KMS-11 (cell line): Measurements from ENCODE around the gene KAZALD1.

Experiments
- H2AFZ ChIP-seq: fragments of 200-600 bp; sonication (generic); 2 replicates; pipeline ENCODE4 v1.6.1; 2016; ENCODE audit warnings: antibody characterized with exemption, mixed run types, low read depth
- H3K27ac ChIP-seq: fragments of 200-600 bp; sonication (generic); 2 replicates; pipeline ENCODE4 v1.6.1; 2016; ENCODE audit warnings: mild to moderate bottlenecking, mixed run types
- H3K27me3 ChIP-seq: fragments of 200-600 bp; sonication (generic); 2 replicates; pipeline ENCODE4 v1.6.1; 2017; ENCODE audit warnings: mild to moderate bottlenecking, low read depth, mixed run types, moderate library complexity; ENCODE audit not compliant: insufficient read depth
- H3K36me3 ChIP-seq: fragments of 200-600 bp; sonication (generic); 2 replicates; pipeline ENCODE4 v1.6.1; 2017; ENCODE audit warnings: mild to moderate bottlenecking, mixed run types; ENCODE audit not compliant: insufficient read depth
- H3K4me1 ChIP-seq: fragments of 200-600 bp; sonication (generic); 2 replicates; pipeline ENCODE4 v1.6.1; 2016; ENCODE audit warnings: mild to moderate bottlenecking, low read depth, mixed run types; ENCODE audit not compliant: poor library complexity, severe bottlenecking
- H3K4me2 ChIP-seq: fragments of 200-600 bp; sonication (generic); 2 replicates; pipeline ENCODE4 v1.7.0; 2016; ENCODE audit warnings: mild to moderate bottlenecking, mixed run types
- H3K4me3 ChIP-seq: fragments of 200-600 bp; sonication (generic); IDR thresholded peaks from 2 replicates; pipeline ENCODE4 v1.6.1; 2017; ENCODE audit warnings: low read depth, low read length, mixed read lengths; ENCODE audit not compliant: insufficient read depth
- H3K79me2 ChIP-seq: fragments of 200-600 bp; sonication (generic); 2 replicates; pipeline ENCODE4 v1.6.1; 2016; ENCODE audit warnings: low read depth, mixed run types; ENCODE audit not compliant: insufficient read depth
- H3K9ac ChIP-seq: fragments of 200-600 bp; sonication (generic); 2 replicates; pipeline ENCODE4 v1.6.1; 2016; ENCODE audit warnings: mild to moderate bottlenecking, mixed run types
- H4K20me1 ChIP-seq: fragments of 200-600 bp; sonication (generic); 2 replicates; pipeline ENCODE4 v1.6.1; 2016; ENCODE audit warnings: mild to moderate bottlenecking, mixed run types; ENCODE audit not compliant: insufficient read depth
- TF ChIP-seq, protein P1 (sequence below): fragments of 200-600 bp; sonication (generic); conservative IDR thresholded peaks from 2 replicates; pipeline ENCODE4 v1.6.1; 2017; ENCODE audit warnings: low read depth, mild to moderate bottlenecking, antibody characterized with exemption, low read length, moderate library complexity, mixed read lengths

KAZALD1 gene

DNA sequence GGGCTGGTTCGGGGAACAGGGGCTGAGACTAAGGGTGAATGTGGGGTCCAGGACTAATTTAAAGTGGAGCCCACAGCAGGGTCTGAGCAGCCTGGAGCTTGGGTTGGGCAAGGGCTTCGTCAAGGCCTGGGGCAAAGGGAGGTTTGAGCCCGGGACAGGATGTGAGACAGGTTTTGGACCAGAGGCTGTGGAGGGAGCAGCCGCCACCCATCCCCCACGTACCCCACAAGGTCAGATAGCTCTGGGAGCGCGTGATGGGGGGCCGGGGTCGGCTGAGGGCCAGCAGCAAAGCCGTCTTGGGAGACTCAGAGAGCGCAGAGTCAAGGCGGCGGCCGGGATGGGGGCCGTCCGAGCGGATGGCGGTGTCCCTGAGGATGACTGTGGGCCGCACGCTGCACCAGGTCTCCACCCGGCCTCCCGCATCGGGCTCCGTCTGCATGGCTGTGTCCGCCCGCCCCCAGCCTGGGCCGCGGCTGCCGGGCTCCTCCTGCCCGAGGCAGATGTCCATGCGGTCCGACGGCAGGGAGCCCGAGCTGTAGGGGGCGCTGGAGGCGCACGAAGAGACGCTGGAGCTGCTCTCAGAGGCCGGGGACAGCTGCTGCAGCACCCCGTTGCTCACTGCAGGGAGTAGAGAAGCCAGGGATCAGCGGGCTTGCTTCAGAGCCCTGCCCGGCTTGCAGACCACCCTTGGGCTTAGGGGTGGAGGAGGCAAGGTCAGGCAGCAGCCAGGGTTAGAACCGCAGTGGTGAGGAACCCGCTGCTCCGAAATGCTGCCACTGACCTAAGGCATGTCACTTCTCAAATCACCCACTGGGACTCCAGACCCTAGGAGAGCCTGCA lies 43.0 kb upstream of the KAZALD1 start:
- TF ChIP-seq, protein P1, sequence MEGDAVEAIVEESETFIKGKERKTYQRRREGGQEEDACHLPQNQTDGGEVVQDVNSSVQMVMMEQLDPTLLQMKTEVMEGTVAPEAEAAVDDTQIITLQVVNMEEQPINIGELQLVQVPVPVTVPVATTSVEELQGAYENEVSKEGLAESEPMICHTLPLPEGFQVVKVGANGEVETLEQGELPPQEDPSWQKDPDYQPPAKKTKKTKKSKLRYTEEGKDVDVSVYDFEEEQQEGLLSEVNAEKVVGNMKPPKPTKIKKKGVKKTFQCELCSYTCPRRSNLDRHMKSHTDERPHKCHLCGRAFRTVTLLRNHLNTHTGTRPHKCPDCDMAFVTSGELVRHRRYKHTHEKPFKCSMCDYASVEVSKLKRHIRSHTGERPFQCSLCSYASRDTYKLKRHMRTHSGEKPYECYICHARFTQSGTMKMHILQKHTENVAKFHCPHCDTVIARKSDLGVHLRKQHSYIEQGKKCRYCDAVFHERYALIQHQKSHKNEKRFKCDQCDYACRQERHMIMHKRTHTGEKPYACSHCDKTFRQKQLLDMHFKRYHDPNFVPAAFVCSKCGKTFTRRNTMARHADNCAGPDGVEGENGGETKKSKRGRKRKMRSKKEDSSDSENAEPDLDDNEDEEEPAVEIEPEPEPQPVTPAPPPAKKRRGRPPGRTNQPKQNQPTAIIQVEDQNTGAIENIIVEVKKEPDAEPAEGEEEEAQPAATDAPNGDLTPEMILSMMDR = peak; percentile 61
- Histone ChIP-seq H3K4me2 (no peak overlapping the region), H3K36me3 (no peaks in the 10 kb centered on the region), H3K4me1 (peaks cover 8% of the 10 kb centered on the region), H4K20me1 (no peaks in the 10 kb centered on the region), H3K9ac (no peak overlapping the region), H3K79me2 (no peaks in the 10 kb centered on the region), H3K4me3 (no peak overlapping the region), H3K27ac (no peak overlapping the region), H3K27me3 (peaks cover 11% of the 10 kb centered on the region; the same call in 1 of the 2 replicates), H2AFZ (no peak overlapping the region; the same call in 1 of the 2 replicates)

DNA sequence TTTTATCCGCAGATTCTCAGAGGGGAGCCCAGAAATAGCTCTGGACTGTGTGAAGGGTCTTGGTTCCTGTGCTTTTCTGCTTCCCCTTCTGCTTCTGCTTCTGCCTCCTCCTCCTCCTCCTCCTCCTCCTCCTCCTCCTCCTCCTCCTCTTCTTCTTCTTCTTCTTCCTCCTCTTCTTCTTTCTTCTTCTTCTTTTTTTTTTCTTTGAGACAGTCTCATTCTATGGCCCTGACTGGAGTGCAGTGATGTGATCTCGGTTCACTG lies 42.4 kb upstream of the KAZALD1 start:
- Histone ChIP-seq H3K36me3 (no peaks in the 10 kb centered on the region), H3K4me3 (no peak overlapping the region), H3K79me2 (no peaks in the 10 kb centered on the region), H3K9ac (no peak overlapping the region), H3K27me3 (peaks cover 11% of the 10 kb centered on the region; the same call in 1 of the 2 replicates), H4K20me1 (no peaks in the 10 kb centered on the region), H3K27ac (no peak overlapping the region), H2AFZ (no peak overlapping the region), H3K4me2 (no peak overlapping the region), H3K4me1 (peaks cover 4% of the 10 kb centered on the region)
- TF ChIP-seq, protein P1 = no peak

DNA sequence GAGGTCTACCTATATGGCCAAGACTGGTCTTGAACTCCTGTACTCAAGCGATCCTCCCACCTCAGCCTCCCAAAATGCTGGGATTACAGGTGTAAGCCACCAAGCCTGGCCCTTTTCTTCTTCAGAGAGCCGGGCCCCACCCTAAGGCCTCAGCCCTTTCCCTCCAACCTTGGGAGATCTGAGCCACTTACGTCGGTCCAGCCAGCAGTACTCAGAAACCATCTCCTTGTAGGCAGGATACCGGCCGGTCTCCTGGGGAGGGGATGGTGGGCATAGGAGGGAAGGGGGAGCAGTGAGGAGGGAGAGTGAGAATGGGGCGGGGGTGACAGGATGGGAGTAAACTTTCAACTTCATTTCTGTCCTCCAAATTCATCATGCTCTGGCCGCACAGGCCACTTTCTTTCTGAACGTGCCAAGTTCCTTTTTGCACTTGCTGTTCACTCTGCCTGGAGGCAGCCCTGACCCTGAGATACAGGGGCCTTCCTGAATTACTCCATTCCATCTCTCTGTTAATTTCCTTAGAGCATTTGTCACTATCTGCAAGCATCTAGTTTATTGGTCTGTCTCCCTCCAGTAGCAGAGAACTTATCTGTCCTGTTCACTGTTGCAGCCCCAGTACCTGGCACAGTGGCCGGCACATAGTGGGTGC lies 41.2 kb upstream of the KAZALD1 start:
- no peaks in the 10 kb centered on the region for H3K4me1 ChIP-seq
- H3K4me2 ChIP-seq = no peak overlapping the region
- H3K9ac ChIP-seq = no peak overlapping the region
- no peaks in the 10 kb centered on the region for H3K36me3 ChIP-seq
- TF ChIP-seq, protein P1 = no peak
- H3K27ac ChIP-seq = no peak overlapping the region
- no peaks in the 10 kb centered on the region for H4K20me1 ChIP-seq
- no peaks in the 10 kb centered on the region for H3K79me2 ChIP-seq
- H3K4me3 ChIP-seq = no peak overlapping the region
- peaks cover 11% of the 10 kb centered on the region; the same call in 1 of the 2 replicates for H3K27me3 ChIP-seq
- H2AFZ ChIP-seq = no peak overlapping the region

DNA sequence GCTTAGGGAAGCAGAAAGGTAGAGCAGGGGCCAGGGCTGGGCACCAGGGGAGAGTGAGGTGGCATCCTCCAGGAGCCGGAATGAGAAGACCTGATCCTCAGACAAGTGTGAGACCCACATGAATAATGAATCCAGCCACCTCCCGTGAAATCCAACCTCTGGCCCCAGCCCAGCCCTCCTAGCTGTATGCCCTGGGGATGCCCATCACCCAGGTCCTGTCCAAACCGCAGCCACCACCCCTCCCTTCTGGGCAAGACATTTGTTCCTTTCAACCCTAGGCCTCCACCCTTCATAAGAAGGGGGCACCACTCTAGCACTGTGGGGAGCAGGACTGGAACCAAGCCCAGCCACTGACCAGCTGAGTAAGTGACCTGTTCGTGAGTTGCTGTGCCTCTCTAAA lies 40.5 kb upstream of the KAZALD1 start:
- Histone ChIP-seq H3K9ac (no peak overlapping the region), H3K36me3 (no peaks in the 10 kb centered on the region), H3K27ac (no peak overlapping the region), H2AFZ (no peak overlapping the region), H3K27me3 (peaks cover 11% of the 10 kb centered on the region; the same call in 1 of the 2 replicates), H3K79me2 (no peaks in the 10 kb centered on the region), H3K4me3 (no peak overlapping the region), H4K20me1 (no peaks in the 10 kb centered on the region), H3K4me2 (no peak overlapping the region), H3K4me1 (no peaks in the 10 kb centered on the region)
- TF ChIP-seq, protein P1 = no peak
